Measurements from ENCODE around the gene POU3F1.

Gene POU3F1

DNA sequence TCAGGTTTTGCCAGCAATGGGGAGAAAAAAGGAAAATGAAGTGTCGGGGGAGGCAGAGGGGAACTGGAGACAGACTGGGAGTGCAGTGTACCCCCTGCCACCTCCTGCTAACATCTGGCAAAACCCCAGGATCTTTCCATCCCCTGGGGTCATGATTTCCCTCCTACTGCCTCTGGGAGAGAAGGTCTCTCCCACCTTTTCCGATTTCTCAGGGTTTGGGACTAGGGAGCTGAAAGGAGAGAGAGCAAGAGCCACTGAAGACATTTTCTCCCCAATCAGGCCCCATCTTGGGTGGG, 46.4 kb downstream of the POU3F1 start:
- peak overlapping the region; percentile 64 for H3K4me3 Mint-ChIP-seq

DNA sequence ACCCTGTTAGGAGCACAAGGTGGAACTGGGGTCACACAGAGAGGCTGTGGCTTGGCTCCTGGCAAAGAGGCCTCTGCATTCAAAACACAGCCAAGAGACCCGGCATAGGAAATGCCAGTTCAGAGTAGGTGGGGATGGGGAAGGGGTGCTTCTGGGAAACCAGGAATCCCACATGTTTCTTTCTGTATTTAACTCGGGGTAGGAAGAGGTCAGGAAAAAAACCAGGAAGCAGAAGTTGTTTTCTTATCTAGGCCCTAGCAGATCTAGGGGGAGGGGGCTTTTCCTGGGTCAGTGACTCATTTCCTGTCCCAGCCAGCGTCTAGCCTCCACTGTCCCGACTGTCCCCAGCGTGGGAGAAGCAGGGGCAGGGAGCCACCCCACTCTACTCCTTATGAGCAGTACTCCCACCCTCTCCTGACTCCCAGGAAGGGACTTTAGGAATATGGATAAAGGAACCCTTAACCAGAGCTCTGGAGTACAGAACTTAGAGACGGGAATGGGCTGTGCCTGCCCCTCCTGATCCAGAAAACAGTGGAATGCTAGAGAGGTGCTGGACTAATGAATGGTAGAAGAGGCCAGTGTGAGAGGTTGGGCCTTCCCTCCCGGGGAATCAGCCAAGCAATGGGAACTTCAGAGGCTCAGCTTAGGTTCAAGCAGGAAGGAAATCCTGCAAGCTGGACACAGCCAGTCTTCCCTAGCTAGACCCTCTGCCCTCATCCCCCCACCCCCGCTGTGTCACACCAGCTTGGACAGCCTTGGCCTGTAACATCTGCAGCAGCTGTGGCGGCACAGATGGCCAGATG, 47.0 kb downstream of the POU3F1 start:
- peak; percentile 43 for DNase-seq
- Mint-ChIP-seq H3K36me3 (ENCODE audit: low read depth) (peaks cover 41% of the 10 kb centered on the region), H3K4me1 (peaks cover 75% of the 10 kb centered on the region), H3K9me3 (no peaks in the 10 kb centered on the region), H3K27ac (peak overlapping the region; percentile 92), H3K27me3 (no peaks in the 10 kb centered on the region), H3K4me3 (peak overlapping the region; percentile 64)
- ATAC-seq, result no peak

More for the DNA sequence above, 46.4 kb downstream of the POU3F1 start:
- Mint-ChIP-seq H3K36me3 (ENCODE audit: low read depth) (peaks cover 37% of the 10 kb centered on the region), H3K27me3 (no peaks in the 10 kb centered on the region), H3K27ac (peak overlapping the region; percentile 92), H3K9me3 (no peaks in the 10 kb centered on the region), H3K4me1 (peaks cover 70% of the 10 kb centered on the region)
- DNase-seq (no peak), ATAC-seq (no peak)

- no peak for DNase-seq
- ATAC-seq, result no peak
- Mint-ChIP-seq H3K36me3 (ENCODE audit: low read depth) (peaks cover 36% of the 10 kb centered on the region), H3K4me1 (peaks cover 75% of the 10 kb centered on the region), H3K4me3 (peak overlapping the region; percentile 64), H3K27ac (peak overlapping the region; percentile 92), H3K27me3 (no peaks in the 10 kb centered on the region), H3K9me3 (no peaks in the 10 kb centered on the region)
These were observed 47.6 kb downstream of the POU3F1 start for GRCh38 chr1:37998913-37999429.

DNA sequence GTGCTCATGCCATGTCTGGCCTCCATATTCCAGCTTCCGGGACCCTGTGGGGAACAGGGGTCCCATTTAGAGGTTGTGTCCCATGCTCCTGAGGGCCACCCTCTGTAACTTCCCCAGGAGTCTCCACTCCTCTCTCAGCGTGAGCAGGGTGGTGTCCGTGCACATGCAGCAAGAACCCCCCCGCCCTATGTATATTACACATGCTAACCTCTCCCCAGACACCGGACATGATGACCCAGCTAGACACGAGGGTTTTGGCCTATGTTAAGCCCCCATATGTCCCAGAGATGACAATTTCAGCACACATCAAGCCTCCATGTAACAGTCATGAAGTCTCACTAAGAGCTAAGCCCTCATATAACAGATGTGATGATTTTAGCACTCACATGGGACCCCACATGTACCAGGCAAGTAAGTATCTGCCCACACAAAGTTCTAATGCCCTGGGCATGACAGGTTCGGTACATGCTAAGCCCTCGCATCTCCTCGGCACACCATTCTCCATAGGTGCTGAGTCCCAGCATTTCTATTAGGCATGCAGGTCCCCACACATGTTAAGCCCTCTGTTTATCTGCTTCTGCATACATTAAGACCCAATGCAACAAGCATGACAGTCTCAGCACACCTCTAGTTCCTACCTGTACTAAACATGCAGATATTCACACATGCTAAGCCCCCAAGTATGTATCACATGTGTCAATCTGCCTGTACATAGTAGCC, 48.3 kb downstream of the POU3F1 start:
- Mint-ChIP-seq H3K36me3 (ENCODE audit: low read depth) (peaks cover 32% of the 10 kb centered on the region), H3K4me3 (no peak overlapping the region), H3K9me3 (no peaks in the 10 kb centered on the region), H3K4me1 (peaks cover 68% of the 10 kb centered on the region), H3K27me3 (no peaks in the 10 kb centered on the region), H3K27ac (peak overlapping the region; percentile 31)
- ATAC-seq (no peak), DNase-seq (no peak)

- ATAC-seq, result no peak
These were observed 49.1 kb downstream of the POU3F1 start for GRCh38 chr1:37997256-37998088.

DNA sequence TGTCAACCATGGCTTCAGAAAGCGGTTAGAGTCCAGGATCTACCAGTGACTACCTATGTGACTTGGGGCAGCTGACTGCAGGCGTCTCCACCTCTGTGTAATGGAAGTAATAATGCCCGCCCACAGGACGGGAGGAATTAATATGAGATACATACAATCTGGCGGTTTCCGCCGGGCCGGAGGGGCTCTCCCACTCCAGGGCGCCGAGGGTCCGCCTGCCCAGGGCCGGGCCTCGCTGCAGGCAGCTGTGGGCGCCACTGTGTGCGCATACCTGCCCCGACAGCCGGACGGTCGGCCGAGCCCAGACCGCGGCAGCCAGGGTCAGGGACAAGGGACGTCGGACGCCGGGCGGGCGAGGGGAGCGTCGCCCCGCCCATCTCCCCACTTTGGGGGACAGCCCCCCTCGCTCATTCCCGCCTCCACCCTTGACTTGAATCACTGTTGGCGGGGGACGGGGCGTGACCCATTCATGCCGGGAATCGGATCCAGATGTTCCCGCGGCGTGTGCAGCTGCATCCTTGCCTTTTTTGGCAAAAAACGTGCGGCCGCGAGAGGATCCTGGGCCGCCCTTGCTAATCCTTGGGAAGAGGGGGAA, 50.7 kb downstream of the POU3F1 start:
- DNase-seq, result peak; percentile 68
- Mint-ChIP-seq H3K4me1 (peaks cover 54% of the 10 kb centered on the region), H3K27me3 (no peaks in the 10 kb centered on the region), H3K27ac (peak overlapping the region; percentile 88), H3K36me3 (ENCODE audit: low read depth) (peaks cover 27% of the 10 kb centered on the region), H3K4me3 (peak overlapping the region; percentile 70), H3K9me3 (no peaks in the 10 kb centered on the region)
- ATAC-seq, result peak; percentile 81

More at GRCh38 chr1:37997256-37998088, 49.1 kb downstream of the POU3F1 start:
- Mint-ChIP-seq H3K4me1 (peaks cover 64% of the 10 kb centered on the region), H3K27me3 (no peaks in the 10 kb centered on the region), H3K9me3 (no peaks in the 10 kb centered on the region), H3K27ac (peak overlapping the region; percentile 31), H3K36me3 (ENCODE audit: low read depth) (peaks cover 30% of the 10 kb centered on the region), H3K4me3 (no peak overlapping the region)
- no peak for DNase-seq

GRCh38 chr1:37994886-37995566, 51.6 kb downstream of the POU3F1 start:
- Mint-ChIP-seq H3K27me3 (no peaks in the 10 kb centered on the region), H3K36me3 (ENCODE audit: low read depth) (peaks cover 27% of the 10 kb centered on the region), H3K27ac (peak overlapping the region; percentile 88), H3K9me3 (no peaks in the 10 kb centered on the region), H3K4me3 (peak overlapping the region; percentile 70), H3K4me1 (peaks cover 53% of the 10 kb centered on the region)
- DNase-seq (no peak), ATAC-seq (no peak)
